Measurements from ENCODE around the gene PLEKHG4B. TPM values are rescaled to one million over a fixed set of nuclear protein-coding genes. Genes with fewer than 3 reads are reported as not detected.

The PLEKHG4B gene
- total RNA-seq, 1 experiment from 2014 or later: 51.4 TPM

- TF ChIP-seq ZNF671 (CRISPR knock-in tag; IDR thresholded peaks at IDR 0.05) (no peak), ATF2 (CRISPR knock-in tag; IDR thresholded peaks at IDR 0.05; ENCODE audit: borderline replicate concordance, low read depth) (no peak), ZSCAN18 (CRISPR knock-in tag; IDR thresholded peaks at IDR 0.05) (no peak), ZNF232 (CRISPR knock-in tag; IDR thresholded peaks at IDR 0.05) (no peak), ZNF532 (CRISPR knock-in tag; IDR thresholded peaks at IDR 0.05; ENCODE audit: borderline replicate concordance) (no peak), ZNF423 (CRISPR knock-in tag; IDR thresholded peaks at IDR 0.05) (no peak), TCF7 (CRISPR knock-in tag; IDR thresholded peaks at IDR 0.05; ENCODE audit: low read depth) (no peak), KAT7 (CRISPR knock-in tag; IDR thresholded peaks at IDR 0.05; ENCODE audit: borderline replicate concordance) (no peak), MLX (CRISPR knock-in tag; IDR thresholded peaks at IDR 0.05) (no peak), JAZF1 (CRISPR knock-in tag; IDR thresholded peaks at IDR 0.05) (no peak)
Observed at GRCh38 chr5:172841-173251, 80.9 kb downstream of the PLEKHG4B start (continued).

- H3K27me3 Mint-ChIP-seq (ENCODE audit: low read depth): no peaks in the 10 kb centered on the region
- CTCF ChIA-PET: no interaction called here
- H3K4me3 Mint-ChIP-seq: no peak overlapping the region
- H3K36me3 Mint-ChIP-seq: peaks cover 14% of the 10 kb centered on the region
- DNase-seq (ENCODE audit: low spot score): no peak
- no peaks in the 10 kb centered on the region for H3K4me1 Mint-ChIP-seq
- H3K9me3 Mint-ChIP-seq: no peaks in the 10 kb centered on the region
- ATAC-seq: no peak
- POLR2A ChIA-PET: no interaction called here
- H3K27ac Mint-ChIP-seq: peak overlapping the region; percentile 44; the same call in 1 of the 2 replicates
- TF ChIP-seq RORB (CRISPR knock-in tag; IDR thresholded peaks at IDR 0.05) (no peak), SOX15 (CRISPR knock-in tag; IDR thresholded peaks at IDR 0.05) (no peak), ZNF263 (CRISPR knock-in tag; IDR thresholded peaks at IDR 0.05; ENCODE audit: low read depth) (no peak), ZNF416 (CRISPR knock-in tag; IDR thresholded peaks at IDR 0.05) (no peak), CBFB (CRISPR knock-in tag; IDR thresholded peaks at IDR 0.05; ENCODE audit: low read depth) (no peak), MAX (CRISPR knock-in tag; IDR thresholded peaks at IDR 0.05) (no peak), E2F5 (CRISPR knock-in tag; IDR thresholded peaks at IDR 0.05) (no peak), AR (CRISPR knock-in tag; IDR thresholded peaks at IDR 0.05) (no peak), CREB1 (CRISPR knock-in tag; IDR thresholded peaks at IDR 0.05) (no peak), TEAD1 (CRISPR knock-in tag; IDR thresholded peaks at IDR 0.05) (no peak), ATF2 (CRISPR knock-in tag; IDR thresholded peaks at IDR 0.05; ENCODE audit: borderline replicate concordance, low read depth) (no peak), IRF1 (CRISPR knock-in tag; IDR thresholded peaks at IDR 0.05) (no peak)
Observed at GRCh38 chr5:173392-174290, 81.7 kb downstream of the PLEKHG4B start.

Data from WTC11 (cell line).